Measurements from ENCODE around the gene CFAP126.
"Not testable (repeated sequence)": the region's sequence is repeated elsewhere in the genome, so short reads cannot be mapped to it uniquely, and the experiment has no call there.

The CFAP126 gene, protein sequence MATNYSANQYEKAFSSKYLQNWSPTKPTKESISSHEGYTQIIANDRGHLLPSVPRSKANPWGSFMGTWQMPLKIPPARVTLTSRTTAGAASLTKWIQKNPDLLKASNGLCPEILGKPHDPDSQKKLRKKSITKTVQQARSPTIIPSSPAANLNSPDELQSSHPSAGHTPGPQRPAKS

GRCh38 chr1:161367684-161368400 lies at the start of gene CFAP126:
CFAP126 (minus strand) TSS chr1:161367876; CDS start chr1:161367868, 8 bp downstream.
- in situ Hi-C loops (cut with MboI; ENCODE audit: low sequenced_read_pairs) = loop anchor here (5.0 kb wide), 1 partner anchor 171 kb away; the partner anchor contains the start of gene ADAMTS4

DNA sequence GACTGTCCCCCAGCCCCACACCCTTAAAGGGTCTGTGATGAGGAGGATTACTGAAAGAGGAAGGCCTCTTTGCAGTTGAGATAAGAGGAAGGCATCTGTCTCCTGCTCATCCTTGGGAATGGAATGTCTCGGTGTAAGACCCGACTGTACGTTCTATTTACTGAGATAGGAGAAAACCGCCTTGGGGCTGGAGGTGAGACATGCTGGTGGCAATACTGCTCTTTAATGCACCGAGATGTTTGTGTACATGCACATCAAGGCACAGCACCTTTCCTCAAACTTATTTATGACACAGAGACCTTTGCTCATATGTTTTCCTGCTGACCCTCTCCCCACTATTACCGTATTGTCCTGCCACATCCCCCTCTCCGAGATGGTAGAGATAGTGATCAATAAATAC lies 45.4 kb upstream of the CFAP126 start:
- in situ Hi-C loops (cut with MboI; ENCODE audit: low sequenced_read_pairs) = not testable (repeated sequence)

DNA sequence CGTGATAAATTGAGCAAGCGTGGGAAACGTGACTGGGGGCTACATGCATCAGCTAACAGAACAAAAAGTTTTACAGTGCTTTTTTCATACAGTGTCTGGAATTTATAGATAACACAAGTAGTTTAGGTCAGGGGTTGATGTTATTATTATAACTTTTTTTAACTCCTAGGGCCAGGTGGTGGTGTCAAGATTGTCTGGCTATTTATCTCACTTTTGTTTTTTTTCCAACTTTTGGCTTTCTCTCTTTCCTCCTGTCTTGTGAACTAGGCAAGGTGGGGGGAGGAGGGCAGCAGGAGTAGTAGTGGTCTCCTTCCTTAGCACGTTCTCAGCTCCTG lies 42.9 kb upstream of the CFAP126 start:
- in situ Hi-C loops (cut with MboI; ENCODE audit: low sequenced_read_pairs) = not testable (repeated sequence)

DNA sequence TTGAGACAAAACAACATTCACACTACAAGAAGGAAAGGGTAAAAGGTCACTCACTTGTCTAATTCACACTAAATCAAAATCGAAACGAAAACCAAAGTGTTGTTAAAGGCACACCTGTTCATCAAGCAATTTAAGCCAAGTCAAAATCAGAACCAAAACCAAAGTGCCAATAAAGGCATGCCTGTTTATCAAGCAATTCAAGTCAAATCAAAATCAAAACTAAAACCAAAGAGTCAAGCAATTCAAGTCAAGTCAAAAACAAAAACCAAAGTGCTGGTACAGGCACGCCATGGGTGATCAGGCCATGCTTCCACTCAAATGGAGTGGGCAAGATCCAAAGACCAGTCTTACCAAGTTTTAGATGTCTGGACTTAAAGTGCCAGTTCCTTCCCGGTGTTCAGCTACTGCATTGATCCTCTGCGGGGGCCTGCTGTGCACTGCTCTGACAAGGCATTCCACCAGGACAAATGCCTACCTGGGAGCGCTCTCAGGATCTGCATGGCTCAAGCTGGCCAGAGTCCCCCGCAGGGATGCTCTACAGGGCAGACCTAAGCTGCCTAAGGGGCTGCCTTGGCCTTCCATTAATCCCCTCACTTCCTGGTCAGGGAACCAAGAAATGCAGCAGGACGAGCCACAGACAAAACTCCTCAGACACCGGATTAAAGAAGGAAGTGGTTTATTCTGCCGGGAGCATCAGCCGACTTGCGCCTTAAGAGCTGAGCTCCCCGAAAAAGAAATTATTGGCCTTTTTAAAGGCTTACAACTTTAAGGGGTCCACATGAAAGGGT lies 42.4 kb upstream of the CFAP126 start:
- in situ Hi-C loops (cut with MboI; ENCODE audit: low sequenced_read_pairs) = not testable (repeated sequence)

GRCh38 chr1:161408429-161409052 lies 40.9 kb upstream of the CFAP126 start:
- in situ Hi-C loops (cut with MboI; ENCODE audit: low sequenced_read_pairs) = no loop called here

GRCh38 chr1:161407451-161407985 lies 39.8 kb upstream of the CFAP126 start:
- in situ Hi-C loops (cut with MboI; ENCODE audit: low sequenced_read_pairs) = no loop called here

GRCh38 chr1:161406551-161406950 lies 38.9 kb upstream of the CFAP126 start:
- in situ Hi-C loops (cut with MboI; ENCODE audit: low sequenced_read_pairs) = not testable (repeated sequence)

- in situ Hi-C loops (cut with MboI; ENCODE audit: low sequenced_read_pairs) = no loop called here
These were observed 36.4 kb upstream of the CFAP126 start for GRCh38 chr1:161404051-161404597.

- in situ Hi-C loops (cut with MboI; ENCODE audit: low sequenced_read_pairs) = no loop called here
These were observed 34.8 kb upstream of the CFAP126 start for GRCh38 chr1:161402446-161402845.

- in situ Hi-C loops (cut with MboI; ENCODE audit: low sequenced_read_pairs) = loop anchor here (25.0 kb wide), 1 partner anchor 662 kb away; the partner anchor contains the start of gene SLAMF7
These were observed 31.8 kb upstream of the CFAP126 start for GRCh38 chr1:161399257-161399998.

DNA sequence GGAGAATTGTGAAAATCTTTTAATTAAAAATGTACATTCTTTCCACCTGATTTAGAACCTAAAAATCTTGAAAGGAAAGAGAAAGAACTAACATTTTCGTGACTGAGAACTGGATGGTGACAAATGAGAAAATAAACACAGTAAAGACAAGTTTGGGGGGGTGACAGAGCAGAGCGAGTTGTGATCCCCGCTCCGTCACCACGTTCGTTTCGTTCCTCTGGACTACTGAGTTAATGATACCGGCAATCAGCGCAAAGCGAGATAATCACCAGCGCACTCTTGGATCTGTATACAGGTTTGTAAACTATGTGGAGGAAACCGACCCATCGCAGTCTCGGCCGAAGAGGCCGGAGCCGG lies 31.2 kb upstream of the CFAP126 start:
- in situ Hi-C loops (cut with MboI; ENCODE audit: low sequenced_read_pairs) = loop anchor here (25.0 kb wide), 1 partner anchor 662 kb away; the partner anchor contains the start of gene SLAMF7

DNA sequence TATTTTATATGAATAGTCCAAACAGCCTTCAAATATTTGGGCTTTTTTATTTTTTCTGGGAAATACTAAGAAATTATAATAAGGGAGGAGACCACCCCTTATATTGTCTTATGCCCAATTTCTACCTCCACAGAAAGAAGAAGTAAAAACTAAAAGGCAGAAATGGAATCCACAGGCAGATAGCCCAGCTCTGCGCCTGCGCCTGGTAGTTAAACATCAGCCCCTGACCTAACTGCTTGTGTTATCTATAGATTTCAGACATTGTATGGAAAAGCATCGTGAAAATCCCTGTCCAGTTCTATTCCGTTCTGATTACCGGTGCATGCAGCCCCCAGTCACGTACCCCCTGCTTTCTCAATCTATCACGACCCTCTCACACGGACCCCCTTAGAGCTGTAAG lies 29.4 kb upstream of the CFAP126 start:
- in situ Hi-C loops (cut with MboI; ENCODE audit: low sequenced_read_pairs) = loop anchor here (25.0 kb wide), 1 partner anchor 660 kb away; the partner anchor contains the start of gene SLAMF7

- in situ Hi-C loops (cut with MboI; ENCODE audit: low sequenced_read_pairs) = loop anchor here (25.0 kb wide), 1 partner anchor 656 kb away; the partner anchor contains the start of gene SLAMF7
These were observed 25.5 kb upstream of the CFAP126 start for GRCh38 chr1:161393151-161393550.

GRCh38 chr1:161391611-161392010 lies 23.9 kb upstream of the CFAP126 start:
- in situ Hi-C loops (cut with MboI; ENCODE audit: low sequenced_read_pairs) = loop anchor here (25.0 kb wide), 1 partner anchor 654 kb away; the partner anchor contains the start of gene SLAMF7

- in situ Hi-C loops (cut with MboI; ENCODE audit: low sequenced_read_pairs) = loop anchor here (25.0 kb wide), 1 partner anchor 654 kb away; the partner anchor contains the start of gene SLAMF7
These were observed 23.5 kb upstream of the CFAP126 start for GRCh38 chr1:161391136-161391535.

DNA sequence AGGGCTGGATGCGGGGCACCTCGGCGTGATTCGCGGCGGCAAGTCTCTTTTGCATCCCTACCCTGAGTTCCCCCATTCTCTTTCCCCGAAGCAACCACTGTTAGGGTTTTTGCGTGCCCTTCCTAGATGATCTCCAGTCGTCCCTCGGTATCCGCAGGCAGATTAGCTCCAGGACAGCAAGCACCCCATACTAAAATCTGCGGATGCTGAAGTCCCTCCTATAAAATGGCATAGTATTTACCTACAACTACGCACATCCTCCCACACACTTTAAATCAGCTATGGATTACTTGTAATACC lies 22.8 kb upstream of the CFAP126 start:
- in situ Hi-C loops (cut with MboI; ENCODE audit: low sequenced_read_pairs) = loop anchor here (25.0 kb wide), 1 partner anchor 653 kb away; the partner anchor contains the start of gene SLAMF7

- in situ Hi-C loops (cut with MboI; ENCODE audit: low sequenced_read_pairs) = loop anchor here (25.0 kb wide), 1 partner anchor 653 kb away; the partner anchor contains the start of gene SLAMF7
These were observed 22.2 kb upstream of the CFAP126 start for GRCh38 chr1:161389691-161390558.

GRCh38 chr1:161389158-161389557 lies 21.5 kb upstream of the CFAP126 start:
- in situ Hi-C loops (cut with MboI; ENCODE audit: low sequenced_read_pairs) = loop anchor here (25.0 kb wide), 1 partner anchor 652 kb away; the partner anchor contains the start of gene SLAMF7

DNA sequence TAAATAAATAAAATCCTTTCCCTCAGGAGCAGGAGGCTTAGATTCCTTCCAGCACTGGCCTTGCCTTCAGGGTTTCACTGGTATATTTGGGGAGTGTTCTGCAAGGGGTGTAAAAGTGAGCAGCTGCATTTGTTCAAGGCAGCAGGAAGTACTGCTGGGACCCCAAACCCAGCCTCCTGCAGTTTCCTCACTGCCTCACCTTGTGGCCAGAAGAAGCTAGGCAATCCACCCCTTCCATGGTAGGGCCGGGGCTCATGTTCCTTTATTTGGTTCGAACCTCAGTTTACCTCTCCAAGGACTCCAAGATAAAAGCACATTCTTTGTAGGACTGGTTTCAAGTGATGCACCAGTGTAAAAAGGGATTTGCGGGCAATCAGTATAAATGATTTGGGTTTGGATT lies 21.0 kb upstream of the CFAP126 start:
- in situ Hi-C loops (cut with MboI; ENCODE audit: low sequenced_read_pairs) = loop anchor here (25.0 kb wide), 1 partner anchor 651 kb away; the partner anchor contains the start of gene SLAMF7
